Sigmoid colon (tissue), 4 donors: ENCODE results near the gene ACTR10.

Experiments used
- EP300 ChIP-seq, 4 donors: sonication (generic); formaldehyde crosslinking; IDR thresholded peaks; one replicate each; pipeline ENCODE4 v1.6.1; 2017; ENCODE audit warnings: antibody characterized with exemption in 4 of 4
- TF ChIP-seq, protein P1 (sequence below), 4 experiments: fragments of 450-650 bp in 3 of 4; fragments of 200-600 bp in 1 of 4; IDR thresholded peaks; one replicate each; pipeline ENCODE4 v1.5.1; 2016 to 2019; ENCODE audit warnings: antibody characterized with exemption in 4 of 4, mild to moderate bottlenecking in 3 of 4, moderate library complexity in 2 of 4

- TF ChIP-seq, protein P1, sequence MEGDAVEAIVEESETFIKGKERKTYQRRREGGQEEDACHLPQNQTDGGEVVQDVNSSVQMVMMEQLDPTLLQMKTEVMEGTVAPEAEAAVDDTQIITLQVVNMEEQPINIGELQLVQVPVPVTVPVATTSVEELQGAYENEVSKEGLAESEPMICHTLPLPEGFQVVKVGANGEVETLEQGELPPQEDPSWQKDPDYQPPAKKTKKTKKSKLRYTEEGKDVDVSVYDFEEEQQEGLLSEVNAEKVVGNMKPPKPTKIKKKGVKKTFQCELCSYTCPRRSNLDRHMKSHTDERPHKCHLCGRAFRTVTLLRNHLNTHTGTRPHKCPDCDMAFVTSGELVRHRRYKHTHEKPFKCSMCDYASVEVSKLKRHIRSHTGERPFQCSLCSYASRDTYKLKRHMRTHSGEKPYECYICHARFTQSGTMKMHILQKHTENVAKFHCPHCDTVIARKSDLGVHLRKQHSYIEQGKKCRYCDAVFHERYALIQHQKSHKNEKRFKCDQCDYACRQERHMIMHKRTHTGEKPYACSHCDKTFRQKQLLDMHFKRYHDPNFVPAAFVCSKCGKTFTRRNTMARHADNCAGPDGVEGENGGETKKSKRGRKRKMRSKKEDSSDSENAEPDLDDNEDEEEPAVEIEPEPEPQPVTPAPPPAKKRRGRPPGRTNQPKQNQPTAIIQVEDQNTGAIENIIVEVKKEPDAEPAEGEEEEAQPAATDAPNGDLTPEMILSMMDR (IDR thresholded peaks at IDR 0.05) = no peak
- TF ChIP-seq EP300 (IDR thresholded peaks at IDR 0.05) = no peak
These were observed 32.9 kb upstream of the ACTR10 start for GRCh38 chr14:58167057-58167456.
